Eye (tissue), 1 donor: ENCODE results near the gene MED9.

Source experiments
- DNase-seq: peaks from one replicate; pipeline ENCODE4 v3.0.0-alpha.2; 2015

The MED9 gene

DNA sequence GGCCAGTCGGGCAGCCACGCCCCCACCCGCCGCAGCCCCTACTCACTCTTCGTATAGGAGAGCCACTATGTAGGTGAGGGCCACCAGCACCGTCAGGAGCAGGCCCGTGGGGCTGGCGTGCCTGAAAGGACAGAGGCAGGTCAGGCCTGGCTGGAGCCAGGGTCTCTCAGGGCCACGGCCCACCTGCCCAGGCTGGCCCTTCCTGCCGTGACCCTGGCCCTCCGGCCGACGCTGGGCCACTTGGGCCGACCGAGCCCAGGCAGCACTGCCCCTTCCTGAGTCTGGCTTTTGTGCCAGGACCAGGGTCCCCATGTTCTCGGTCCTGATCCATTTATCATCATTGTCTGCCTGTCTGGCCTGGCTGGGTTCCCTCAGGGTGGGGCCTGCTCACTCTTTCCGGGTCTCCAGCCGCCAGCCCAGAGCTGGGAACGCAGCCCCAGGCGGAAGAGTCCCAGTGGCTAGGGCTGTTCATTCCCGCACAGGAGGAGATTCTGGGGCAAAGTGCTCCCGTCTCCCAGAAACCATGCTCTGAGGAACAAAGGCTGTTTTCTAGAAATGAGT is 29.5 kb downstream of the MED9 start:
- peak; percentile 6 for DNase-seq

DNA sequence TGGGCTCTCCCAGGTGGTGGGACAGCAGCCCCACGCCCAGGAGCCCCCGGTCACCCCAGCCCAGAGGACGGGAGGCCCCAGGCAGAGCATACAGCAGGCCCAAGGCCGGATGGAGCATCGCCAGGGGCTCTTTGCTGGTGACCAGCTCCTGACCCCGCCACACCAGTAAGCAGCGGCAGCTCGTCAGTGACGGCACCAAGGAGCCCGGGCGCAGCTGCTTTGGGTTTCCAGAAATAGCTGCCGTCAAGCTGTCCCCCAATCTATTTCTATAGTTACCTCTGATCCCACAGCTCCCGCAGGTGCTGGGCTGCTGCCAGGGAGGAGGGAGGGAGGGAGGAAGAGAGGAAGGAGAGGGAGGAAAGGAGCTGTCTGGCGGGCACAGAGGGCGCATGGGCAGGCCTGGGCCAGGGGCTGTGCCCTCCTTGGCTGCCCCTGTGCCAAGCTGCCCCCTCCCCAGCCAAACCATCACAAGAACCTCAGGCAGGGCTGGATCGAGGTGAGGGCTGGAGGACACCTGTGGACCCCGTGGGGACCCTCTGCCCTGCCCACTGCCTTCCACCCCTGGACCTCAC is 30.2 kb downstream of the MED9 start:
- DNase-seq: peak; percentile 42

GRCh38 chr17:17507465-17508011 is 30.7 kb downstream of the MED9 start:
- peak; percentile 49 for DNase-seq

GRCh38 chr17:17508019-17508535 is 31.3 kb downstream of the MED9 start:
- DNase-seq: no peak

GRCh38 chr17:17508646-17509591 is 32.1 kb downstream of the MED9 start:
- DNase-seq: peak; percentile 1

DNA sequence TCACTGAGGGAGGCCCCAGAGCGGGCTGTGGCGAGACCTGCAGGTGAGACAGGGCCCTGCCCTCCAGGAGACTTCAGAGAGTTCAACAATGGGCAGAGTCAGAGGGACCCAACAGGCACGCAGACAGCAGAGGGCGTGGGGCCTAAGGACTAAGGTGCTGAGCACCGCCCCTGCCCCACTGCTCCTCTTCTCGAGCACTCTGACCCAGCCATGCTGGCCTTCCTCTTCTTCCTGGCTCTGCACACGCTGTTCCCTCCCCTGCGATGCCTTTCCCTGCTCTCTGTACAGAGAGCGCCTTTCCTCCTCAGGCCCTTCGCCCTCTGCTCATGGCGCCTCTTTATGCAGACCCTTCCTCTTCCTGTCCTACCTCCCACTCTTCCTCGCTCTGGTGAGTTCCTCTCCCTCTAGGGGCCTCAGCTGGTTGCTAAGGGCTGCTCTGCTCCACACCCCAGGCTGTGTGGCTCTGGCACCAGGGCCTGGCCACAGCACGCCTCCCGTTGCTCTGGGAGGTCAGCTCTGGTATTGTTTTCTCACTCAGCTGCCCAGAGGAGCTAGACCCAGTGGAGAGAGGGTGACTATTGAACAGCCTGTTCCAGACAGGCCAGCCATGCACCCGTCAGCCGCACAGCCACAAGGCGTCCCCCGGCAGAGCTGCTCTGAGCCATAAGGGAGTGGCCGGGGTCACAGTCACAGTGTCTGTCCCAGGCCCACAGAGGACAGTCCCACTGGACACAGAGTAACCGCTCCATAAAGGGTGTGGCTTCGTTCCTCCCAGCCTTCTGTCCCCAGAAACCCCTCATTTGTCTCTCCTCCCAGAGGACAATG is 33.0 kb downstream of the MED9 start:
- peak; percentile 11 for DNase-seq

- peak; percentile 45 for DNase-seq
These were observed 33.9 kb downstream of the MED9 start for GRCh38 chr17:17510456-17511292.

DNA sequence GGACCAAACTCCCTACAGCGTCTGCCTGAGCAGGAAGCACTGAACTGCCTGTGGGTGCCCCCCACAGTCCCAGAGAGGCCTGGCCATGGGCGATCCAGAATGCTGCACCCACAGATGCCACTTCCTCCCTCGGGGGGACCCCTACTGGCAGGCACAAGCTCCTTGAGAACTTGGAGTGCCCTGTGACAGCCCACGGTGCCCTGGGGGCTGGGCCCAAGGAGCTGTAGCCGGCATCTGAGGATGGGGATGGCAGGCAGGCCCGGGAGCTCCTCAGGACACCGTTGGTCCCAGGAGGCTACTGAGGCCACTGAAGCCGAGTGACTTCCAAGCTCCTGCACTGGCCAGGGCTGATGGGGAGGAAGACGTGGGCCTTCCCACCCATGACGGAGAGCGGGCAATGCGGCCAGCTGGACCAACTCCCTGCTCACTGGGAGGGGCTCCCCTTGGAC is 34.5 kb downstream of the MED9 start:
- no peak for DNase-seq

GRCh38 chr17:17511881-17512858 is 35.4 kb downstream of the MED9 start:
- DNase-seq: no peak

DNA sequence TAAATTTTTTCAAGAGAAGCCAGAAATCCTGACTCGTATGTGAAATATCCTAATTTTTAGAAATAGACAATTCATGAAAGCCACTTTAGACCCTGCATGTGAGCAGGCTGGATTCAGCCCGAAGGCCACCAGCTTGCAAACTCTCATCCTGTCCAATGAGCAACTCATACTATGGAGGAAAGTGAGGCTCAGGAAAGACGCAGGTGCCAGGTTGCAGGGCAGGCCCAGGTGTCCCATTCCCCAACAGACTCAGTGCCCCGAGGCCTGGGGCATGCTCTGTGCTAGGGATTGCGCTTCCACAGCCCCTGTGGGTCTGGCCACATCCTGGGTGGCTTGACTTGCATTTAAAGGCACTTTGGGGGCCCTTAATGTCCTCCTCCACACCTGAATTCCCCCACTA is 36.1 kb downstream of the MED9 start:
- no peak for DNase-seq

DNA sequence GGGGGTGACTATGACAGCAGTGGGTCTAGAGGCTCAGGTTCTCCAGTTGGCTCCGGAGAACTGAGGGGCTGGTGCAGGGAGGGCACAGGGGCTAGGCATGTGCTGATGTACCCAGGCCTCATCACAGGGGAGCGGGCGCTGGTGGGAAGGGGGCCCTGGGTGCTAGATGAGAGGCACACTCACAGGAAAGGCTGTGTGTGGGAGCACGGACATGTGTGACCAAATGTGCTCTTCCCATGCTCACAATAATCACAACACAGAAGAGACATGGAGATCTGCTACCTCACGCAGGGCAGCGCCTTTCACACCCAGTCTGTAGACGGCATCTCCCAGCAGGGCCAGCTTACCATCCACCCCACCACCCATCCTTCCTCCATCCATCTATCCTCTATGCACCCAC is 36.8 kb downstream of the MED9 start:
- DNase-seq: no peak

- DNase-seq: no peak
These were observed 37.7 kb downstream of the MED9 start for GRCh38 chr17:17514361-17514992.

DNA sequence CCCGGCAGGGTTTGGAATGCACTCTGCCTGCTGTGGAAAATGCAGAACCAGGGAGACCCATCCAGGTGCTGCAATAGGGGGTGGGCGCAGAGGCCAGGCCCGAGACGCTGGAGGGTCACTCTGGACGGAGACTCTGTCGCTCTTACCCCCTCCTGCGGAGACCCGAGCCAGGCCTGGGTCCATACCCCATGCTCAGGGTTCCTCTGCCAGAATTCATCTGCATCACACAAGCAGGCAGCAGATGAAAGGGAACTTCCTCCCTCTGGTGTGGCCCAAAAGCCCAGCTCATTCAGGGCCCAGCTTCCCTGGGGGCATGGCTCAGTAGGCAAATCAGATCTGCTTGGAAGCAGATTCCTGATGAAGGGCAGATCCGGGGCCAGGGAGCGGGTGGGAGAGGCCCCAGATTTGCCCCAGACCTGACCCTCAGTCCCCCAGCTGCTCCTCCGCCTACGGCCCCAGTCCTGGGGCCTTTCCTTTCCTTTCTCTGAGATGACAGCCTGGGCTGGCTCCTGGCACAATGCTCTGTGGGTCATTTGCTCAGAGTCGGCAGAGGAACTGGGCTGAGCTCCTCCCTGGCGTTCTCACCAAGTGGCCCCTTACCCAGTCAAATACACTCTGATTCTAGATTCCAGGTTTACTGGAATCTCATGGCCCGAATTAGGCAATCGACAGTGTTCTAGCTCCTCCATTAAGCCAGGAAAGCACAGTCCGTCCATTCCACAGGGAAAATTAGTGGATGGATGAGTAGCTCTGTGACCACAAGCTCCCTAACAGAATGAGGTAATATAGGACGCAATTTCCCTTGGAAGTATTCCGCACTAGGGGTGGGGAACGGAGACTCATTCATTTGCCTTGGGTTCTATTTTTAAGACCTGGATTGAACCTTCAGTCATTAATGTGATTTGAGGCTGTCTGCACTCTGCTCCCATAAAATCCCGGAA is 38.5 kb downstream of the MED9 start:
- peak; percentile 89 for DNase-seq

DNA sequence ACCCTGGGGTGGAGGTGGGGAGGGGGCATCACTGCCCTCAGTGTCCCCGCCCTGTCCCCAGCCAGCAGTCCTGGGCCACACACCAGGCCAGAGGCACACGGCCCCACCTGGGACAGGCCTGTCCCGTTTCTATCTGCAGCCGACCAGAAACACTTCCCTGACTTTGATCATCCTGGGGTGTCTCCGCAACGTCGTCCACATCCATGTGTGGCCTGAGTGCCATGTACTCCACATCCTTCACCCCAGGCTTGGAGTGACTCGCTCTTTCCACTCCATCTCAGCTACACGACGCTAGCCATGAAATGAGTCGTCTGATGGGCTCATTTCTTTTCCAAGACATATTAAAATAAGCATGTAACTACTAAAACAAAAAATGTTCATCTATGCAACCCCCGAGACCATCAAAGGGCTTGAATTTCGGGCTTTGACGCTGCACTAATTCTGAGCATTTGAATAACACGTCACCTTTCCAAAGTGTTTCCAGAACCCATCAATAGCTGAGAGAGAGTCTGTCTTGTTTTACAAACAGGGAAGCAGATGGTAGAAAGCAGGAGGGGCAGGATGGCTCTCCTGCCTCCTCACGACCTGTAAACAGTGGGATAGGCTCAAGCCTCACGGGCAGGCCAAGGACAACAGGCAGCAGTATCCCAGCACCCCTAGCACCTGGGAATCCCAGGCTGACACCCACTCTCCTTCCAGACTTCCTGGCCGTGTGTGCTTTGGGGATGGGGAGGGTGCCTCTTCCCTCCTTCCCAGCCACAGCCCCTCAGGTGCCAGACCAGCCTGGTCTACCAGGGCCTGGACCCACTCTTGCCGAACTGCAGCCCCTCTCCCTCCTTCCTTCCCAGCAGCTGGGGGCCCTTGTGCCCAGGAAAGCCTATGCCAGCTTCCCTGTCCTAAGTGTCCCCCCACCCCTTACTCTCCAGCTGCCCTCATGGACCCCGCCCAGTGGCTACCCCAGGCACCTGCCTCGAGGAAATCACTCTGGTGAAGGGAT is 39.4 kb downstream of the MED9 start:
- peak; percentile 53 for DNase-seq

DNA sequence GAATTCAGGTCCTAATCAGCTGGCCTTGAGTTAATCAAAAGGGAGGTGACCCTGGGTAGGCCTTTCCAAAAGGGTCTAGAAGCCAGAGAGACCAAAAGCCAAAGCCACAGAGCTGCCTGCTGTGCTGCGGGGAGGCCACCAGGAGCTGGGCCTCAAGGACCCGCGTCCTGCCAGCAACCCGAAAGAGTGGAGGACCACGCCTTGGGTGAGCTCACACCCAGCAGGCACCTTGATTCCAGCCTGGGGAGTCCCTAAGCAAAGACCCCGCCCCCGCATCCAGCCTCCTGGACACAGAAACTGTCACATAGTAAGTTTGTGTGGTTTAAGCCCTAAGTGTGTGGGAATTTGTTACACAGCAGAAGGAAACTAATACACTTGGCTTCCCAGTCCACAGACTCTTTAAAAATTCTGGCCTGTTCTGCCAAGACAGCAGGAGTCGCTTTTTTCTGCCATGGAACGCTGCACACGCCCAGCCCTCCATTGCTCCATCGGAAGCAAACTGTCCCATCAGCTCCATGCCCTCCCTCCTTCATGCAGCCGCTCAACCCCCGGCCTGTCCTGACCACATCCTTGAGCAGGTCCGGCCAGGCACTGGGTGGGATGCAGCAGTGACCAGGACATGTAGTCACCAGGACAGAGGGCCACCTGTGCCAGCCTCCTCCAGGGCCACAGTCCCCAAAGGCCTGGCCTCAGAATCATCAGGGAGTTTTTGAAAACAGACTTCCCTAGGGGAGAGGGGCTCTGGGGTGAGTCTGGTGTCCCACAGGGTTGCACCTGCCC is 40.3 kb downstream of the MED9 start:
- DNase-seq: no peak

- peak; percentile 63 for DNase-seq
These were observed 41.2 kb downstream of the MED9 start for GRCh38 chr17:17518014-17518413.
